ENCODE data around the gene POU3F3. TPM values are rescaled to one million over a fixed set of nuclear protein-coding genes. Genes with fewer than 3 reads are reported as not detected.

POU3F3 gene
- polyA plus RNA-seq, 1 experiment: not detected

DNA sequence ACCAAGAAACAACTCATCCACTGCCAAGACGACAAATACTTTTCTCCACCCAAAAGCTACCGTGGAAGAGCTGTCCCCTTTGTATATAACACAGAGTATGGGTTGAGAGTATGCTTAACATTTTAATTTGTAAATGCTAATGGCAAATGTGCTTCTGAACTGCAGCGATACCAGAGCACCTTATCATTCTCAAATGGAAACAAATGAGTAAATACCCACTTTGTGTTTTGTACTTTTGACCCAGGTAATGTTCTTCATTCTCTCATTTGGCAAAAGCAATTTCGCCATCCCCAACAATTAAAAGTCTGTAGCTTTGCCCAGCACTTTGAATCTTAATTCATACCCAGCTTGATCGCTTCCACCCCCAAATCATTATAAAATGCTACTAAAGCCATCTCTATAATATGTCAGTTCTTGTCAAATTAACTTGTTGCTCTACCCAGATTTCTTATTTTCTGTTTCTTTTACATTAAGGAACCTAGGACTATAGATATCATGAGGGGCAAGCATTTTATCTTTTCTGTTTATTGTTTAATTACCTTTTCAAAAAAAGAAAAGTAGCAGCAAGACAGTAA, 6.2 kb upstream of the POU3F3 start:
- Histone ChIP-seq H3K36me3 (ENCODE audit: control insufficient read depth, insufficient read depth, low read length) (no peaks in the 10 kb centered on the region), H3K27me3 (ENCODE audit: control insufficient read depth, insufficient read depth, low read length) (peaks cover 57% of the 10 kb centered on the region), H3K4me3 (ENCODE audit: low read depth, low read length) (no peak overlapping the region)
- ChIA-PET POLR2A (no interaction called here), CTCF (interaction anchor here (1.3 to 4.6 kb wide), 2 partner anchors 12 to 1686 kb away, joined by 4 to 33 read pairs; no protein-coding TSS in a partner anchor)
- TF ChIP-seq, protein P1, sequence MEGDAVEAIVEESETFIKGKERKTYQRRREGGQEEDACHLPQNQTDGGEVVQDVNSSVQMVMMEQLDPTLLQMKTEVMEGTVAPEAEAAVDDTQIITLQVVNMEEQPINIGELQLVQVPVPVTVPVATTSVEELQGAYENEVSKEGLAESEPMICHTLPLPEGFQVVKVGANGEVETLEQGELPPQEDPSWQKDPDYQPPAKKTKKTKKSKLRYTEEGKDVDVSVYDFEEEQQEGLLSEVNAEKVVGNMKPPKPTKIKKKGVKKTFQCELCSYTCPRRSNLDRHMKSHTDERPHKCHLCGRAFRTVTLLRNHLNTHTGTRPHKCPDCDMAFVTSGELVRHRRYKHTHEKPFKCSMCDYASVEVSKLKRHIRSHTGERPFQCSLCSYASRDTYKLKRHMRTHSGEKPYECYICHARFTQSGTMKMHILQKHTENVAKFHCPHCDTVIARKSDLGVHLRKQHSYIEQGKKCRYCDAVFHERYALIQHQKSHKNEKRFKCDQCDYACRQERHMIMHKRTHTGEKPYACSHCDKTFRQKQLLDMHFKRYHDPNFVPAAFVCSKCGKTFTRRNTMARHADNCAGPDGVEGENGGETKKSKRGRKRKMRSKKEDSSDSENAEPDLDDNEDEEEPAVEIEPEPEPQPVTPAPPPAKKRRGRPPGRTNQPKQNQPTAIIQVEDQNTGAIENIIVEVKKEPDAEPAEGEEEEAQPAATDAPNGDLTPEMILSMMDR (IDR thresholded peaks at IDR 0.05; ENCODE audit: insufficient read depth, low read depth, low read length): no peak
- no peak for DNase-seq (ENCODE audit: low read depth)

DNA sequence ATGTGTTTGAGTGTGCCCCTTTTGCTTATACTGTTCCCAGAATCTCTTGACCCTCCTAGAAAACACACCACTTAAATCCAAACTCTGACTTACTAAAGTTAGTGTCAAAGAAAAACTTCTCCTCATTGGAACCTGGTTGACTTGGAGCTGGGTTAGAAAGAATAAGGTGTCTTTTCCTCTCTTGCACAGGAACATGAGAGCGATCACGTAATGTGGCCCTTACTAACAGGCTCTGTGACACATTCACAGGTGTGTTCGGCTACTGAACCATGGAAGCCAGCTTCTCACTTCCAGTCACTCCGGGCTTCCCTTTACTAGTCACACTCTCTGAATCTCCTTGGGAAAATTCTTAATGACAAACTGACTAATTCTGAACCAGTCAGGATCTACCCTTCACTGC, 5.4 kb upstream of the POU3F3 start:
- TF ChIP-seq, protein P1 (IDR thresholded peaks at IDR 0.05; ENCODE audit: insufficient read depth, low read depth, low read length): no peak
- no peaks in the 10 kb centered on the region for H3K36me3 ChIP-seq (ENCODE audit: control insufficient read depth, insufficient read depth, low read length)
- DNase-seq (ENCODE audit: low read depth): no peak
- CTCF ChIA-PET: interaction anchor here (1.0 to 4.6 kb wide), 4 partner anchors 10 to 22 kb away, joined by 4 to 33 read pairs (median 11); no protein-coding TSS in a partner anchor
- POLR2A ChIA-PET: no interaction called here
- peaks cover 57% of the 10 kb centered on the region for H3K27me3 ChIP-seq (ENCODE audit: control insufficient read depth, insufficient read depth, low read length)
- no peak overlapping the region for H3K4me3 ChIP-seq (ENCODE audit: low read depth, low read length)

DNA sequence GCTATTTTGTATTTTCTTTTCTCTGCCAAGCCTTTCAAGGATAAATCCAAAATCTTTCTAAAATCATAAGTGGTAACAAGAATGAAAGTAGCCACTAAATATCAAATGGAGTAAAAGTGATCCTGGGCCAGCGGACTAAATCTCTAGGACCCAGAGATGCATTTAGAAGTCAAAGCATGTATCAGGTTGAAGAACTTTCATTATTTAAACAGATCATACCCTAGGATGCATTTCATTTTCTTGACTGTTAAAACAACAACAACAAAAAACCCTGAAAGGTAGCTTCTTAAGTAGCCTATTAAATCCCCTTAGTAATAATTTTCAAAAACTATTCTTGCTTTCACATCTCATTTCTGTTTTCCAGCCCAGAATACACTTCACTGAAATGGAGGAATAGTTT, 4.8 kb upstream of the POU3F3 start:
- peaks cover 56% of the 10 kb centered on the region for H3K27me3 ChIP-seq (ENCODE audit: control insufficient read depth, insufficient read depth, low read length)

DNA sequence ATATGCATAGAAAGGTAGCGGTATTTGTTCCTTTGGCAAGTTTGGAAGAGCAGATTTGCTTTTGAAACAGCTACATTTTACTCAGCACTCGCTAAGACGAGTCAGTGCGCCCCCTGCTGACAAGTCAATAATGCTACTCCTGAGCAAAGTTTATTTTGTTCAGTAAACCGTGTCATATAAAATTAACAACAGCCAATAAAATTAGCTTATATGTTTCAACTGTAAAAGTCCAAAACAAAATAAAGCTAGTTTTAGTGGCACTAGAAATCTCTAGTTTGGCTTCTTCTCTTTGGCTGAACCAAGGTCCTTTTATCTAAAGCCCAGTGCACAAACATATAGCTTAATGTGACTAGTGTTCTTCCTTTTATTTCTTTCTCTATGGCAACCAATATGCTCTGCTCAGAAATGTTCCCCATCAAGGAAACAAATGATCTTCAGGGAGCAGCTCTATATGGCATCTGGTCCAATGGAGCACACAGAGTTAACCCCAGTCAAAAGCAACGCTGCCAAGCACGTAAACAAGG, 4.2 kb upstream of the POU3F3 start:
- no peak for DNase-seq (ENCODE audit: low read depth)
- peaks cover 57% of the 10 kb centered on the region for H3K27me3 ChIP-seq (ENCODE audit: control insufficient read depth, insufficient read depth, low read length)
- TF ChIP-seq, protein P1 (IDR thresholded peaks at IDR 0.05; ENCODE audit: insufficient read depth, low read depth, low read length): peak; percentile 72
- ChIA-PET CTCF (interaction anchor here (0.7 to 4.6 kb wide), 13 partner anchors 8 to 1912 kb away, joined by 3 to 33 read pairs (median 5); no protein-coding TSS in a partner anchor), POLR2A (no interaction called here)
- H3K36me3 ChIP-seq (ENCODE audit: control insufficient read depth, insufficient read depth, low read length): no peaks in the 10 kb centered on the region
- H3K4me3 ChIP-seq (ENCODE audit: low read depth, low read length): no peak overlapping the region

More for the DNA sequence above, 4.8 kb upstream of the POU3F3 start:
- TF ChIP-seq, protein P1 (IDR thresholded peaks at IDR 0.05; ENCODE audit: insufficient read depth, low read depth, low read length): no peak
- ChIA-PET POLR2A (no interaction called here), CTCF (interaction anchor here (0.7 to 4.6 kb wide), 14 partner anchors 9 to 1912 kb away, joined by 3 to 33 read pairs (median 4); no protein-coding TSS in a partner anchor)
- DNase-seq (ENCODE audit: low read depth): no peak
- H3K36me3 ChIP-seq (ENCODE audit: control insufficient read depth, insufficient read depth, low read length): no peaks in the 10 kb centered on the region
- H3K4me3 ChIP-seq (ENCODE audit: low read depth, low read length): no peak overlapping the region

DNA sequence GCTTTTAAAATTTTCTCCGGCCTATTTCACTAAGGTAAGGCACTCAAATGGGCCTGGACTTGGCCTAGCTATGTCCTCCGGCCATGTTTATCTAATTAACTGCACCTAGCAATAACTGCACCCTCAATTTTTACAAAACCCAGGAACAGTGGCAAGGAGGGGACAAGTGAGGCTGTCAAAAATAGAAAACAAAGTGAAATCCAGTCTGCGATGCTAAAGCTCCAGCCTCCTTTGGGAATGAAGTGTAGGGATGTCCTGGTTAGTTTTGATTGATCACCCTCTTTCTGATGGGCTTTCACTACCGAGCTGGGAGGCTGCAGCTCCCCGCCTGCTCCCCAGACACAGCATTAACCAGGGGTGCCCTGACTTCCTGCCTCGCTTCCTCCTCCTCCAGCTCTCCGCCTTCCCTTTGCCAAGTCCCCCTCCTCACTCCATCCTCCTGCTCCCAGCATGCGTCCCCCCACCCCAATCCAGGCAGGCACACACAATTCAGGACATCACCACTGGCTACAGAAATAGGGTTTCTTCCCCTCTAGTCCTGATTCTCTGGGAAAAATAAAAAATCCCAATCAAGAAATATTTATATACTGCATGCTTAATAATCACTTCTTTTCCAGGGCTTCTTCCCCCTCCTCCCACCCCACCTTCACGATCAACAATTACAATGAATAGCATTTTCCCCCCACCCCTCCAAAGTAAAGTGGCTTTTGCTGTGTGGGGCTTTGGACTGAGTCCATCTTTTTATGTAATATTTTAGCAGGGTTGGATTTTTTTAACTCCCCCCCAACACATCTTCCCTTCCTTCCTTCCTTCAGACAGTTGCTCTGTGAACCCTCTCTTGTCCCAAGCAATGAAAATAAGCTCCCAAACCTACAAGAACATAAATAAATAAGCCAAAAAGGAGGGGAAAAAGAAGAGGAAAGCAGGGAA, 3.3 kb upstream of the POU3F3 start:
- CTCF ChIA-PET: interaction anchor here (0.7 to 4.6 kb wide), 10 partner anchors 10 to 1913 kb away, joined by 3 to 33 read pairs (median 6); no protein-coding TSS in a partner anchor
- TF ChIP-seq, protein P1 (IDR thresholded peaks at IDR 0.05; ENCODE audit: insufficient read depth, low read depth, low read length): no peak
- POLR2A ChIA-PET: no interaction called here
- no peak for DNase-seq (ENCODE audit: low read depth)
- no peak overlapping the region for H3K4me3 ChIP-seq (ENCODE audit: low read depth, low read length)
- peaks cover 51% of the 10 kb centered on the region for H3K27me3 ChIP-seq (ENCODE audit: control insufficient read depth, insufficient read depth, low read length)
- no peaks in the 10 kb centered on the region for H3K36me3 ChIP-seq (ENCODE audit: control insufficient read depth, insufficient read depth, low read length)
